ENCODE data around the gene LGR6. TPM values are rescaled to one million over a fixed set of nuclear protein-coding genes. Genes with fewer than 3 reads are reported as not detected.
"Not testable (repeated sequence)": the region's sequence is repeated elsewhere in the genome, so short reads cannot be mapped to it uniquely, and the experiment has no call there.

LGR6 gene
- total RNA-seq, 1 experiment from 2014 or later = not detected

DNA sequence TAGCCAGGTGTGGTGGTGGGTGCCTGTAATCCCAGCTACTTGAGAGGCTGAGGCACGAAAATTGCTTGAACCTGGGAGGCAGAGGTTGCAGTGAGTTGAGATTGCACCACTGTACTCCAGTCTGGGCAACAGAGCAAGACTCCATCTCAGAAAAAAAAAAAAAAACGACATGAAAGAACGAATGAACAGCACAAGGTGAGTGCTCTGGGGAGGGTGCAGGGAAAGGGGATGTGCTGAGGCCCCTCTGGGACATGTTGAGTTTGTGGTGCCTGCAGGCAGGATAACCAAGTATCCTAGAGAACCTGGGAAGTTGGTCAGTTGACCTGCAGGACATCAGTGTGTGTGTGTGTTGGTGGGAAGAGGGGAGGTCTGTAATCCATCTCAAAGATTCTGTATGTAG is 46.6 kb downstream of the LGR6 start:
- DNase-seq (ENCODE audit: low spot score) = not testable (repeated sequence)

DNA sequence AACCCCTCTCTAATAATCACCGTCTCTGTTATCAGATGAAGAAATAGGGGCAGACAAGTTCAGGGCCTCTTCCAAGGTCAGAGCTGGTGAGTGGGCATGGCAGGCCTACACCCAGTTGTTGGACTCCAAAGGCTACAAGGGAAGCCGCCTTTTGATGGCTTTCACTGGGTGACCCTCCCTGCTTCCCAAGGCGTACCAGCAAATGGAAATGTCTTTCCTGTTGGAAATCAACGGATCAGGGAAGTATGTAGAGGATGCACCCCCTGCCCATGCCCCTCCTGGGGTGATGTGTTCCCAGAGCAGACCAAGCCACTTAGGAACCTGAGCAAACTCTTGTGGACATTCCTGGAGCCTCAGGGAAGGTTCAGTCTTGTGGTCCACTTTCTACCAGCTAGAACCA is 47.4 kb downstream of the LGR6 start:
- no peak for DNase-seq (ENCODE audit: low spot score)

DNA sequence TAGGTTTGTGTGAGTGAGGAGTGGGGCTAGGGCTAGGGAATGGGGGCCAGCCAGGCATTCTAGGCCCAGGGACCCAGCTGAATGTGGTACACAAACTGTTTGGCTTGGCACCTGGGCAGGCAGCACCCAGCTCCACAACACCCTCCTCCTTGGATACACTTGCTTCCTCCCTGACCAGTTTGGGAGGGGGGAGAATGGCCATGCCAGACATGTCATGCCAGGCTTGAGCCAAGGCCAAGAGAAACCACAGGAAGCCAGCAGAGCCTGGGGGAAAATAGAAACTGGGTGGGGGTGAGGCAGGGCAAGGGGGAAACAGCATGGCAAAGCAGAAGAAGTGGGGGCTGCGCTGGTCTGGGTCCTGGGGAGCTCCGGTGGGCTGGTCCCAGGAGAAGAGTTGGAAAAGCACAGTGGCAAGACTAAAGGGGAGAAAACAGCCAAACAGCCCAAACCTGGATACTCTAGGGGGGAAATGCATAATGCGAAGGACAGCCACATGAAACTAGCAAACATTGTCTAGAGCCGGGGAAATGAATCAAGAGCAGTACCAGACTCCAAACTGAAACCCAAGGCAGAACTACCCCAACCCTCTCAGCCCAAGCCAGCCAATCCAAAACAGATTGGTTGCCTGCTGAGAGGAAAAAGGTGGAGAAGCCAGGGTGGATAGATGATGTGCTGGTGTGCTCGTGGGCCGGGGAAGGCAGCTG is 47.9 kb downstream of the LGR6 start:
- no peak for DNase-seq (ENCODE audit: low spot score)

DNA sequence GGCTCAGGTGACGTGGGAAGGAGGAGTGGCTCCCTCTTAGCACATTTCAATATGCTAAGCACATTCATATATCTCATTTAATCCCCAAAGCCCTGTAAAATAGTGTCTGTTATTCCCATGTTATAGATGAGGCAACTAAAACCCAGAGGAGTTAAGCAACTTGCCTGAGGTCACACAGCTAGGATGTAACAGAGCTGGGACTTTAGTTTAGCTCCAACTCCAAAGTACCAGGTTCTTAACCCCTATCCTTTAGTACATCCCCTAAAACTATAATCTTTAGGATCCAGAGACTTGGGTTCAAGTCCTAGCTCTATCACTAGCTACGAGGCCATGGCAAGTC is 48.5 kb downstream of the LGR6 start:
- DNase-seq (ENCODE audit: low spot score) = no peak

DNA sequence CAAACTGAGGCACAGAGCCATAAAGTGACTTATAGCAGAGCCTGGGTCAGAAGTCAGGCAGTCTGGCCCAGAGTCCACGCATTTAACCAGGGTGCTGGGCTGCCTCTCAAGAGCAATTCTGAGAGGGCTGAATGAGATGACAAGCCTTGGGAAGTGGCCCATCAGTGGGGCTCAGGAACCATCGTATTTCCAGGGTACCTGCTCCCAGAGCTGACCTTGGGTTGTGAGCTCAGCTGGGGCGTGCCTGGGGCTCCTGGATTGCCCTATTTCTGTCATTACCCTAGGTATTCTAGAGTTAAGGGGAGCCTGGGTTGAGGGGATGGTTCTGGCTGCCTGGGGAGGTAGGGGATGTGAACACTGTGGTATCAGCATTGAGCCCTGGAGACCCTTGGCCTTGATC is 49.4 kb downstream of the LGR6 start:
- DNase-seq (ENCODE audit: low spot score) = no peak

DNA sequence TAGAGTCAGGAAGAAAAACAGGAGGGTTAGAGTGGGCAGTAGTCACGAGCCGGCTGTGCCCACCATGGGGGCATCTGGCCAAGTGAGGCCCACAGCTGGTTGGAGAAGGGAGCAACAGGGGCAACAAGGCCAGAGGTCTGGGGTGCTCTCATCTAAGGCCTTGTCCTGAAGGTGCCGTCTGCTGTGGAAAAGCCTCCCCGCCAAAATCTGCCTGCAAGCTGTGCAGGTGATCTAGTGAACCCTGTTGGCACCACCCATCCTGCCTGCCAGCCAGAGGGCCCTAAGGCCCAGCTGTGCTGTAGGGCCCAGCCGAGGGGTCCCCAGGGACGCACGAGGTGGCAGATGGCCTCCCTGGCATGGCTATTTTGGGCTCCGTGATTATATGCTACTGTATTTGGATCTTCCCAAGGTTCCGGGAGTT is 51.3 kb downstream of the LGR6 start:
- no peak for DNase-seq (ENCODE audit: low spot score)

DNA sequence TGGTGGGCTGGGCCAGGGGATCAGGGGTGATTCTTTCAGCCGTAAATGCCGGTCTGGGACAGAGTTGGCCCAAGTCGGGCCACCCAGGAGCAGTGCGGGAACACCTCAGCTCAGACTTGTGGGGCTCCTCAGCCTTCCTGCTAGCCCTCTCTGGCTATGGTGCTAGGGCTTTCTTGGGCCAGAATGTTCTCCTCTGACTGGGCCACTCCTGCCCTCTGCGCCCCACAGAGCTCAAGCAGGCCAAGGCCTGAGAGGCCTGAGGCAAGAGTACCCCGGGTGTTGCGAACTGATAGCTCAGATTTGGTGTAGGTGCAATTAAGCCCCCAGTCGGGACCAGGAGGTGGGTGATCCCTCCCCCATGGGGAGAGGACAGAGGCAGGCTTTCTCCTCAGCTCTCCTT is 51.8 kb downstream of the LGR6 start:
- DNase-seq (ENCODE audit: low spot score) = no peak

DNA sequence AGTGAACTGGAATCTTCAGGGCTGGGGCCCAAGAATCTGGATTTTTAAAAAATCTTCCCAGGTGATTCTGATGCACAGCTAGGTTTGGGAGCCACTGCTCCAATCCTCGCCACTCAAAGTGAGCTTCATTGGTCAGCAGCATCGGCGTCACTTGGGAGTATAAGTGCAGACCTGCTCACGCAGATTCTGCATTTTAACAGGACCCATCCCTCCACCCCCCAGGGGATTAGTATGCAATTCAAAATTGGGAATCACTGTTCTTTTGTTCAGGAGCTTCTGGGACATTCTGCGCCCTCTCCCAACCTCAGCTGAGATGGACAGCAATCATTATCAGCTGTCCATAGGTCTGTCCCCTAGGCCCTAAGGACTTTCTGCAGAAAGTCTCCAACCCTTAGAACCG is 53.5 kb downstream of the LGR6 start:
- no peak for DNase-seq (ENCODE audit: low spot score)

DNA sequence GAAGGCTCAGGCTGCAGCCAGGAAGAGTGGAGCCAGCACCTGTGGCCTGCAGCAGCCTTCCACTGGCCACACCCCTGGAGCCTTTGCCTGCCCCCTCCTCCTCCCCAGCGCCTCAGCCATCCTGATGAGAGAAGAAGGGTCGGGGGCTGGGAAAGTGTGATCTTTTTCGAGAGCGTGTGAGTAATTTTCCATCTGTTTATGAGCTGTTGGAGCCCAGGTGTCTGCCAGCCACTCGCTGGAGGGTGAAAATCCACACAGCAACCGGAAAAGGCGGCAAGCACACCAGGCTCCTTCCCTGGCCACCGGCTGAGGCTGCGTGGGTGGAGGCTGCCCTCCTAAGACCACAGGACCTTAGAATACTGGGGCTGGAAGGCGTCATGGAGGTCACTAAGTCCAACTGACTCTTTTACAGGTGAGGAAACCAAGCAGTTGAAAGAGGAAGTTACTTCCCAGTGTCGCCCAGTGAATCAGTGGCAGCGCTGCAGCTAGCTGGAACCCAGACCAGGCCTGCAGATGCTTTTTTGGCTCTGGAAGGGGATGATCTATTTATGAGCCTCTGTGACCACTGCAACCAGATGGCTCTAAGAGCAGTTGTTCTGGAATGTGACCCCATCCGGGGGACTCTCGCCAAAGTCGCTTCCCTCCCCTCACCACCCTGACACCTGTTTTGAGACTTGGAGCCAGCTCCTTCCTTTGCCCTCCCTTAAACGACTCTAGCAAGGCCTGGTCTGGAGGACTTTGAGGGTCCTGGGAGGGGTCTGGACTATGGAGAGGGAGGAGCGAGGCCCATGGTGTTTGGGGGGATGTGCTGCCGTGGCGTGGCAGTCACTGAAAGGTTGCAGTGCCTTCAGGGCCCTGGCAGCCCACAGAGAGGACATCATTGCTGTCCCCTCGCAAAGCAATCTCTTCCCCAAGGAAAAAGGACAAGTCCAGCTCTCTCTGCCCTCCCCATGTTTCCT is 54.5 kb downstream of the LGR6 start:
- DNase-seq (ENCODE audit: low spot score) = no peak

DNA sequence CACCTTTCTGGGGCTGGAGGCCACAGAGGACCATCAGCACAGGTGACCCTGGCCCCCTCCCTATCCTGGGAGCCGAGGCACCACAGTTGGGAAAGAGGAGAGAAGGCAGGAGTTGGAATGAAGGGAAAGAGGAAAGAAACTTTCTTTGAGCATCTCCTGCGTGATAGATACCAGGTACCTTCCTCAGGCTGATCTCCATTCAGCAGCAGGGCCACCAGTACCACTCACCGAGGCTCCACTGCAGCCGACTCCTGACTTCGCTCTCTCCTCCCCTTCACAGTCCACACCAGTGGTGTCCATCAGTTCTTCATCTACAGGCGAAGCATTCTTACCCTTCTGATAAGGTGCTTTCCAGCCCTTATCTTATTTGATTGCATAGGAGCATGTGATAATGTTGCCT is 55.3 kb downstream of the LGR6 start:
- DNase-seq (ENCODE audit: low spot score) = no peak

DNA sequence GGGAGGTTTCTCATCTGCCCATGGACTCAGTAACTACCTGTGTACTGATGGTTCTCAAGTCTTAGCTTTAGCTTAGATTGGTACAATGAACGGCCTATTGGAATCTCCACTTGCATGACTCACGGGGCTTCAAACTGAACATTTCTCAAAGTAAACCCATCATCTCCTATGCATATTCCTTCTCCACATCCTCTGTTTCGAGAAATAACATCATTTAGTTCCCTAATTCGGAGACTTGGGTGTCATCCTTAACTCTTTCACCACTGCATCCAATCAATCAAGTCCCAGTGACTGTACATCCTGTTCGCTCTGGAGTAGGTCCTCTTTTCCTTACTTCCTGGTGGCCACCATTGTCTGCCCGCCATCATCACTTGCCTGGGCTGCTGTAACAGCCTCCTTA is 55.8 kb downstream of the LGR6 start:
- DNase-seq (ENCODE audit: low spot score) = no peak

DNA sequence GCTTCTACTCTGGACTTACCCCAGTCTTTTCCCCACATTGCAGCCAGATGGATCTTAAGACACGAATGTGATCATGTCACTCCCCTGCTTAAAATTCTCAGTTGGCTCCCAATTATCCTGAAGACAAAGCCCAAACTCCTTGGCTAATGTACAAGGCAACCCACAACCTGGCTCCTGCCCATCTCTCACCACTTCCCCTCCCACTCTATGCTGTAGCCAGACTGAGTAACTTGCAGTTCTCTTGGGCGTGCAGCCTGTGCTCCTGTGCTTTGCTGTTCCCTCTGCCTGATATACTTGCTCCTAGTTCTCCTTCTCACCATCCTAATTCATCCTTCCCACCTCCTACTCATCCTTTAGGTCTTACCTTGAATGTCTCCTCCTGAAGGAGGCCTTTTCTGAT is 56.2 kb downstream of the LGR6 start:
- no peak for DNase-seq (ENCODE audit: low spot score)

DNA sequence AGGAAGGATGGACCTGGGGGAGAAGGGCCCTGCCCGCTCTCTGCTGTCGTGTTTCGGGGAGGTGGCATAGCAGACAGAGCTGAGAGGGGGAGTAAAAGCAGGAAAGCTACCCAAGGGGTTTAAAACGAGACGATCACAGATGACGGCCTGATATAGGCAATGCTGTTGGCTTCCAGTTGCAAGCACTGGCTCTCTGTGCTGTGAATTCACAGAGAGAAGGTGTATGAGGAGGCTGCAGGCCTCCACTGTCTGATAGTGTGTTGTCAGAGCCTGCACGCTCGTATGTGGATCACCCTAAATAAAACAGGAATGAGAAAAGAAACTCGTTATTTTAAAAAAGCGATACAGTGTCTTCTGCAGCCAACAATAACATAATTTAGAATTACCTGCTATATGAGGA is 57.4 kb downstream of the LGR6 start:
- DNase-seq (ENCODE audit: low spot score) = no peak

DNA sequence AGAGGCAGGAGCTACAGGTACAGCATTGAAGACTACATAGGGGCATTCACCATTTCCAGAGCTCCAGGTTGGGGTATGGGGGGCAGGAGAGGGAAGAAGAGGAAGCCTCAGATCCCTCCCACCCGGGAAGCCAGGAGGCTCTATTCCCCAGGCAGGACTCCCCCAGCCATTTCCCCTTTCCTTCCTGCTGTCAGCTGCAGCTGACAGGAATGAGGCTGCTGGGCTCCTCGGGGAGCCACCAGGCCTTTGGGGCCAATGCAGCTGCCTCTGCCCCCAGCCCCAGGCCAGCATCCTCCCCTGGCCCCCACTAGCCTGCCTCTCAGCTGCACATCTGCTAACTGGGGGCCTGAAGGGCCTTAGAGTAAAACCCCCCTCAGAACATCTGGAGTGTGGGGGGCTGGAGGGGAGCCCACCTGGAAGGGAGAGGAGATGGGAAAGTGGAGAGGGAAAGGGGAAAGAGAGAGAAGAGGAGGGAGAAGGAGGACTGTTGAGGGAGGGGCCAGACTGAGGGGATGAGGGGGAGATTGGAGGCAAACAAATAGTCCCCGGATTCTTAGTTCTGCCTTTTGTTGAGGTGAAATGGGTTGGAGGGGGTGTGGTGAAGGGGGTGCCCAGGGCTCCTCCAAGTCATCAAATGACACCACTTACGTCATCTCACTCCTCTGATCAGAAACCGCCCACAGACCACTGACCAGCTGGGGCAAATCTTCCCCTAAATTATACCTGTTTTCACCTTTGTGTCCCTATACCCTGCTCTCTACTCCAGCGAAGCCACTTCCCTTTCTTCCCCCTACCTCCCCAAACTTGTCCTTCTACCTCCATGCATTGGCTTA is 58.0 kb downstream of the LGR6 start:
- no peak for DNase-seq (ENCODE audit: low spot score)

DNA sequence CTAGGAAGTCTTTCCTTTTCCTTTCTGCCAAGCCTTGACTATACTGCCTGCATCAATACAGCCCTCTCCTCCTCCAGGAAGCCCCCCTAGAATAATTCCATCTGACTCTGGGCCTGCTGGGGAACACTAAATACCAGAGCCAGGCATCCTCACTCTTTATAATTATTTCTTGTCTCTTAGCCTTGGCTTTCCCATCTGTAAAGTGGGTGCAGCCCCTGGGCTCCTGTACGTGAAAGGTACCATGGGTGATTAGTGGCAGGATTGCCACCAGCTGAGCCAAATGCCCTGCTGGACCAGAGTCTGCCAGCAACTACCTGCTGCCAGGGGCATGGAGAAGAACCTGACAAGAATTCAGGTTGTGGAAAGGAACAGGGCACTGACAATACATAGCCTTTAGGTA is 58.7 kb downstream of the LGR6 start:
- no peak for DNase-seq (ENCODE audit: low spot score)

DNA sequence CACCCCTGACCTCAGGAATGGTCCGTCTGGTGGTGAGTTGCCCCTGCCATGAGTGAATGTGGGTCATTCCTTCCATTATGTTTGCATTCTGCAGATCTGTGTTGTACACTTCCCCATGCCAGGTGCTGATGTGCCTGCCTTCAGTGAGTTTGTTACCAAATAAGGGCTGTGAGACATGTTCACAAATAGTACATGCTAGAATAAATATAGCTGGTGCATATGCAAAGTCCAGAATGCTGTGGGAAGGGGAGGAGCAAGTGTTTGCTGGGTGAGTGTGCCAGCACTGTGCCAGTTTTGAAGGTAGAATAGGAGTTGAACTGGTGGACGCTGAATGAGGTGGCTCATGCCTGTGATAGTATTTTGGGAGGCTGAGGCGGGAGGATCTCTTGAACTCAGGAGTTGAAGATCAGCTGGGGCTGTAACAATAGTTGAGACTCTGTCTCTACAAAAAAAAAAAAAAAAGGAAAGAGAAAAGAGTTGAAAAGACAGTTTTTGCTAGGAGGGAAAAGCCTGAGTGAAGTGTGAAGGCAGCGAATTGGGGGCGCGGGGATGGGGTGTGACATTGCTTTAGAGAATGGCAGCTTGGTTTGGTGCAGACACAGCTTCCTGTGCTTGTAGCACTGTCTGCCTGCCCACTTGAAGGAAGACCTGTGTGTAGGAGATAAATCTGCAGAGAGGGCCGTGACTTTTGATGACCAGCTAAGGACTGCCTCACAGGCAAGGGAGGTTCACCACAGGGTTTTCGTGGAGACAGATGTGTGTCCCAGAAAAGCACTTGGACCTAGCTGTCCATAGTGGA is 61.1 kb downstream of the LGR6 start:
- DNase-seq (ENCODE audit: low spot score) = peak; percentile 43

DNA sequence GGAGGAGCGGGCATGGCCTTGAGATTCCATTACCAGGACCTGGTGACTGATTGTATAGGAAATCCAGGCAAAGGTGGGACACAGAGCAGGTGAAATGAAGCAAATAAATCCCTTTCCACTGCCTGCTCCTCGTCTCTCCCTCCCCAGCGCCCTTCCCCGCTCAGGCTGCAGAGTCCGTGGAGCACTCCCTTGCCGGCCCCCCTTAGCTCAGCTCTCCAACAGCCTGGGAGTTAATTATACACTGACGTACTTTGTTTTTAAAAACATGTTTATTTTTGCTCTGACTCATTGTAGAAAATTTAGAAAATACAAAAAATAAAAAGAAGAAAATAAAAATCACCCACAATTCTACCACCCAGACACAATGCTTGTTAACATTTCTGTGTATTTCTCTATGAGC is 61.7 kb downstream of the LGR6 start:
- DNase-seq (ENCODE audit: low spot score) = peak; percentile 66

DNA sequence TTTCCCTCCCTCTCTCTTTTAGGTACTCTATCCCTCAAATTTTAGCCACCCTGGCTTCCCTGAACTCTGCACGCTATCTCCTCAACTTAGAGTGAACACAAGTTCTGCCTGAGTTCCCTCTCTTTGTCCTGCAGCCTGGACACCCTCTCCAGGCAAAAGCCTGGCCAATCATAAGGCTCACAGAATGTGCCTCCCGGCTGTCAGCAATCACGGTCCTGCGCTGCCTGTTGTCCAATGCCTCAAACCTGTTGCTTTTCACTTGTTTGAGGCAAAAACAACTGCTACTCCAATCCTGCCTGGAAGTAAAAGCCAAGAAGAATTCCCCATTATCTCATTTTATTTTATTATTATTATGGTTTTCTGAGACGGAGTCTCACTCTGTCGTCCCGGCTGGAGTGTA is 66.1 kb downstream of the LGR6 start:
- DNase-seq (ENCODE audit: low spot score) = no peak

DNA sequence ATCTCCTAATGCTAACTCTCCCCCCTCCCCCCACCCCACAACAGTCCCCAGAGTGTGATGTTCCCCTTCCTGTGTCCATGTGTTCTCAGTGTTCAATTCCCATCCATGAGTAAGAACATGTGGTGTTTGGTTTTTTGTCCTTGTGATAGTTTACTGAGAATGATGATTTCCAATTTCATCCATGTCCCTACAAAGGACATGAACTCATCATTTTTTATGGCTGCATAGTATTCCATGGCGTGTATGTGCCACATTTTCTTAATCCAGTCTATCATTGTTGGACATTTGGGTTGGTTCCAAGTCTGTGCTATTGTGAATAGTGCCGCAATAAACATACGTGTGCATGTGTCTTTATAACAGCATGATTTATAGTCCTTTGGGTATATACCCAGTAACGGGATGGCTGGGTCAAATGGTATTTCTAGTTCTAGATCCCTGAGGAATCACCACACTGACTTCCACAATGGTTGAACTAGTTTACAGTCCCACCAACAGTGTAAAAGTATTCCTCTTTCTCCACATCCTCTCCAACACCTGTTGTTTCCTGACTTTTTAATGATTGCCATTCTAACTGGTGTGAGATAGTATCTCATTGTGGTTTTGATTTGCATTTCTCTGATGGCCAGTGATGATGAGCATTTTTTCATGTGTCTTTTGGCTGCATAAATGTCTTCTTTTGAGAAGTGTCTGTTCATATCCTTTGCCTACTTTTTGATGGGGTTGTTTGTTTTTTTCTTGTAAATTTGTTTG is 67.8 kb downstream of the LGR6 start:
- not testable (repeated sequence) for DNase-seq (ENCODE audit: low spot score)

DNA sequence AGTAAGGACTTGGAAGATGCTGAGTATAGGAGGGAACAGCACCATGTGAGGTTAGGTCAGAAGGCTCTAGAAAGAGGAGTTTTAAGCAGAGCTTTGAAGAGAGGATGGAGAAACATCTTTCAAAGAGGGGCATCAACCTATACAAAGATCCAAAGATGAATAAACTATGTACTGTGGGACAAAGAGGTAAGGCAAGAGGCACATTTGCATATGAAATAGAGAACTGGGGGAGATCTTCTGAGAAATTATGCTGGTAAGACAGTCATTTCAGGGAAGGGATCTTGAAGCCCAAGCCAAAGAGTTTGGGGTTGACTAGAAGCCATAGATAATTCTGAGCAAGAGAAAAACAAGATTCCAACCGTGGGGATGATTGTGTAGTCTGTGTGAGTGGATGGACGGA is 70.0 kb downstream of the LGR6 start:
- DNase-seq (ENCODE audit: low spot score) = no peak

DNA sequence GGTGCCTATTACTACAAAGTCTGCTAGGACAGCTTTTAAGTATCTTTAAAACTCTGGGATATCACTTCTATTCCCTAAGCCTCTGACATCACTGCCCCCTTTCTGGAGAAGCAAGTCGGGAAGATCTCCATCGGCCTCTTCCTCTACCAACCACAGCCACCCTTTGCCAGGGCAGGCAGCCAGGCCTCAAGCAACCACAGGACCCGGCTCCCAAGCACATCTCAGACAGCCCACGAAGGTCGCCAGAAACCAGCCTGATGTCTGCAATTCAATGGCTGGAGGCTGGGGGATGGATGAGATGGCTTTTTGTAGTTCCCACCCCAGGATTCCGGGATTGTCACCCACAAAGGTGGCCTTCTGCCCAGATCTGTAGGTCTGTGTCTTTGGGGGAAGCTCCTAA is 70.7 kb downstream of the LGR6 start:
- no peak for DNase-seq (ENCODE audit: low spot score)

Data from H4 (cell line).